ENCODE measurements around the gene DOK6. TPM values are rescaled to one million over a fixed set of nuclear protein-coding genes. Genes with fewer than 3 reads are reported as not detected.

Gene DOK6
- total RNA-seq, 1 experiment from 2014 or later: 4.1 TPM

GRCh38 chr18:69870736-69871135 is 470.0 kb downstream of the DOK6 start (continued):
- no peak for TF ChIP-seq ARID4B (CRISPR knock-in tag; IDR thresholded peaks at IDR 0.05; ENCODE audit: borderline replicate concordance)
- no peak for TF ChIP-seq FOXK1 (CRISPR knock-in tag; IDR thresholded peaks at IDR 0.05)
- no peak for TF ChIP-seq JAZF1 (CRISPR knock-in tag; IDR thresholded peaks at IDR 0.05)
- TF ChIP-seq NR2C2 (CRISPR knock-in tag; IDR thresholded peaks at IDR 0.05): no peak
- no peak for TF ChIP-seq GABPB1 (CRISPR knock-in tag; IDR thresholded peaks at IDR 0.05)
- no peak for TF ChIP-seq NFATC4 (CRISPR knock-in tag; IDR thresholded peaks at IDR 0.05)
- TF ChIP-seq ZNF416 (CRISPR knock-in tag; IDR thresholded peaks at IDR 0.05): no peak
- no peak for TF ChIP-seq OVOL2 (CRISPR knock-in tag; IDR thresholded peaks at IDR 0.05; ENCODE audit: borderline replicate concordance)
- TF ChIP-seq NFE2L1 (CRISPR knock-in tag; IDR thresholded peaks at IDR 0.05): no peak
- no peak for TF ChIP-seq ZNF263 (CRISPR knock-in tag; IDR thresholded peaks at IDR 0.05; ENCODE audit: low read depth)

- H3K9me3 Mint-ChIP-seq: no peaks in the 10 kb centered on the region
- H3K4me3 Mint-ChIP-seq: no peak overlapping the region
- no peaks in the 10 kb centered on the region for H3K27me3 Mint-ChIP-seq (ENCODE audit: low read depth)
- H3K36me3 Mint-ChIP-seq: no peaks in the 10 kb centered on the region
- ATAC-seq (no peak), DNase-seq (ENCODE audit: low spot score) (no peak)
- ChIA-PET POLR2A (no interaction called here), CTCF (no interaction called here)
- no peaks in the 10 kb centered on the region for H3K4me1 Mint-ChIP-seq
- TF ChIP-seq ZNF263 (CRISPR knock-in tag; IDR thresholded peaks at IDR 0.05; ENCODE audit: low read depth): no peak
- no peak for TF ChIP-seq STAT6 (CRISPR knock-in tag; conservative IDR thresholded peaks at IDR 0.05; ENCODE audit: low read depth)
- no peak for TF ChIP-seq JAZF1 (CRISPR knock-in tag; IDR thresholded peaks at IDR 0.05)
- no peak for TF ChIP-seq SOX15 (CRISPR knock-in tag; IDR thresholded peaks at IDR 0.05)
- TF ChIP-seq ZNF396 (CRISPR knock-in tag; IDR thresholded peaks at IDR 0.05; ENCODE audit: borderline replicate concordance): no peak
- TF ChIP-seq EMX1 (CRISPR knock-in tag; IDR thresholded peaks at IDR 0.05): no peak
- no peak for TF ChIP-seq USF2 (CRISPR knock-in tag; IDR thresholded peaks at IDR 0.05)
- no peak for TF ChIP-seq ZNF138 (CRISPR knock-in tag; conservative IDR thresholded peaks at IDR 0.05)
- TF ChIP-seq CREB1 (CRISPR knock-in tag; IDR thresholded peaks at IDR 0.05): no peak
- TF ChIP-seq FOXJ3 (CRISPR knock-in tag; IDR thresholded peaks at IDR 0.05; ENCODE audit: borderline replicate concordance): no peak
- no peak for TF ChIP-seq ZNF232 (CRISPR knock-in tag; IDR thresholded peaks at IDR 0.05)
- no peak for TF ChIP-seq GRHL2 (CRISPR knock-in tag; IDR thresholded peaks at IDR 0.05; ENCODE audit: insufficient replicate concordance, severe bottlenecking)
- no peak for TF ChIP-seq ZBTB21 (CRISPR knock-in tag; IDR thresholded peaks at IDR 0.05; ENCODE audit: borderline replicate concordance)
- TF ChIP-seq MLX (CRISPR knock-in tag; IDR thresholded peaks at IDR 0.05): no peak
- TF ChIP-seq HMGXB4 (CRISPR knock-in tag; IDR thresholded peaks at IDR 0.05): no peak
- no peak overlapping the region for H3K27ac Mint-ChIP-seq
These were observed 470.7 kb downstream of the DOK6 start for GRCh38 chr18:69871363-69871762.

Measured in WTC11 (cell line).